Fibroblast of peridontal ligament (primary cell): Measurements from ENCODE around the gene PARK7.

Source experiments
- DNase-seq: peaks from one replicate; pipeline ENCODE4 v3.0.0-alpha.2; 2010; ENCODE audit errors: extremely low read depth

PARK7 gene

GRCh38 chr1:8024329-8024728, 62.8 kb downstream of the PARK7 start:
- DNase-seq = no peak

GRCh38 chr1:8025061-8025670, 63.7 kb downstream of the PARK7 start:
- no peak for DNase-seq

- no peak for DNase-seq
Observed at GRCh38 chr1:8025671-8026144, 64.2 kb downstream of the PARK7 start.

GRCh38 chr1:8026153-8026975, 64.9 kb downstream of the PARK7 start, which contains the start of gene ERRFI1:
Gene ERRFI1 (minus strand): TSS chr1:8026309. CDS start chr1:8015619, 10,690 bp downstream.
- peak; percentile 92 for DNase-seq

GRCh38 chr1:8026976-8027747, 65.7 kb downstream of the PARK7 start:
- DNase-seq = peak; percentile 57

- DNase-seq = peak; percentile 93
Observed at GRCh38 chr1:8027748-8028570, 66.4 kb downstream of the PARK7 start.

- no peak for DNase-seq
Observed at GRCh38 chr1:8028571-8028910, 67.0 kb downstream of the PARK7 start.

GRCh38 chr1:8031176-8031785, 69.8 kb downstream of the PARK7 start:
- peak; percentile 83 for DNase-seq

- no peak for DNase-seq
Observed at GRCh38 chr1:8032366-8032910, 70.9 kb downstream of the PARK7 start.

- DNase-seq = no peak
Observed at GRCh38 chr1:8033322-8033721, 71.8 kb downstream of the PARK7 start.
